Thyroid gland (tissue), 4 donors: ENCODE measurements around the gene TCP11. TPM values are rescaled to one million over a fixed set of nuclear protein-coding genes. Genes with fewer than 3 reads are reported as not detected.

Experiments used
- DNase-seq, 2 donors: peaks; one replicate each; pipeline ENCODE4 v3.0.0-alpha.2; 2019
- H3K27ac ChIP-seq, 3 donors: fragments of 200-600 bp; sonication (generic); 1 replicate in 2 of 3; 2 replicates in 1 of 3; pipeline ENCODE4 v1.5.1; 2016 to 2019; ENCODE audit warnings: mild to moderate bottlenecking in 1 of 3, moderate library complexity in 1 of 3
- H3K27me3 ChIP-seq: fragments of 200-600 bp; sonication (generic); one replicate; pipeline ENCODE4 v1.5.1; 2019
- H3K36me3 ChIP-seq, 2 donors: fragments of 200-600 bp; sonication (generic); one replicate each; pipeline ENCODE4 v1.5.1; 2016 to 2019
- H3K4me1 ChIP-seq, 2 donors: fragments of 200-600 bp; sonication (generic); one replicate each; pipeline ENCODE4 v1.5.1; 2017 to 2019
- H3K4me3 ChIP-seq, 3 donors: fragments of 200-600 bp; sonication (generic); replicated peaks in 1 of 3; 1 replicate in 2 of 3; 2 replicates in 1 of 3; pipeline ENCODE4 v1.5.1; 2016; ENCODE audit warnings: mild to moderate bottlenecking in 1 of 3
- H3K9me3 ChIP-seq: fragments of 200-600 bp; sonication (generic); one replicate; pipeline ENCODE4 v1.5.1; 2017
- POLR2A ChIP-seq, 2 donors: fragments of 450-650 bp; IDR thresholded peaks; one replicate each; pipeline ENCODE4 v1.6.1; 2017; ENCODE audit warnings: antibody characterized with exemption in 2 of 2, mild to moderate bottlenecking in 2 of 2, moderate library complexity in 1 of 2
- WGBS, 2 donors: methylation state at CpG; one replicate each; pipeline ENCODE4 v1.1.5; 2017; 5-methylcytosine and 5-hydroxymethylcytosine counted together
- intact Hi-C: fragments of 100-400 bp; cut with DNase I; formaldehyde crosslinking; loops from one replicate; pipeline ENCODE4 v1.15.1; 2023
- total RNA-seq, 4 donors: library from RNA; depleted of rRNA; stranded (reverse); fragments of >200 nt; gene quantifications; one replicate each; pipeline ENCODE4 v1.2.3, GENCODE V29; 2016
- TF ChIP-seq, protein P1 (sequence below), 6 experiments: fragments of 200-600 bp in 3 of 6; fragments of 450-650 bp in 3 of 6; sonication (generic) in 3 of 6; IDR thresholded peaks; one replicate each; pipeline ENCODE4 v1.5.1; 2016 to 2019; ENCODE audit warnings: antibody characterized with exemption in 6 of 6, mild to moderate bottlenecking in 2 of 6, inconsistent platforms in 1 of 6, moderate library complexity in 1 of 6

TCP11 gene
- 1 to 10 TPM in 2 of 4 donors, not detected in 2; 1.0 to 2.8 TPM for total RNA-seq

DNA sequence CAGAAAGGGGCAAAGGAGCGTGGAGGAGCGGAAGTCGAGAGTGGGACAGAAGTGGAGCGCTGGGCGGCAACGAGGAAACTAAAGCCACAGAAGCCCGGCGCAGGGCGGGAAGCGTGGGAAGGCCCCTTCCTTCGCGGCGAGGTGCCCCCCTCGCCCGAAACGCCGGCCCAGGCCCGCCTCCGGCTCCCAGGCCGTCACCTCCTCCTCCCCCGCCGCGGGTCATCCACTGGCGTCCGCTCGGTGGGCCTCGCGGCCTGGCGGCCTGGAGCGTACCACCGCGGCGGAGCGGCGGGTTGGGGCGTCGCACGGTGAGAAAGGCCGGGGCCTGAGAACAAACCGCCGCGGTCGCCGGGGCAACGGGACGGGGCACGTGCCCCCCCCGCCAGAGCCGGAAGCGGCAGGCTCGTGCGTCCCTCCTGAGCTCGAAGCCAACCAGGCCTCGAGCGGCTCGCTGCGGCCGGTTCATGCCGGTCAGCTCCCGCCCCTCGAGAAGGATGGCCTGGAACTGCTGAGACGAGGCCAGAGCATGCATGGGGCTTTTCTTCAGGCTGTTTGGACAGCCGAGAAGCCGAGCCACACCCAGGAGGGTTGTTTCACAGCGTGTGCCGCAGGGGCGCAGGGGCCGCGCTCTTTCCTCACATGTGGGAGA is at the start of gene TCP11:
Gene TCP11 (minus strand): TSS at position 333 of the 649 bp plus-strand sequence. CDS start 469 bp downstream, outside the sequence.
- no peak within 1 kb of the TSS for H3K4me3 ChIP-seq
- TF ChIP-seq, protein P1, sequence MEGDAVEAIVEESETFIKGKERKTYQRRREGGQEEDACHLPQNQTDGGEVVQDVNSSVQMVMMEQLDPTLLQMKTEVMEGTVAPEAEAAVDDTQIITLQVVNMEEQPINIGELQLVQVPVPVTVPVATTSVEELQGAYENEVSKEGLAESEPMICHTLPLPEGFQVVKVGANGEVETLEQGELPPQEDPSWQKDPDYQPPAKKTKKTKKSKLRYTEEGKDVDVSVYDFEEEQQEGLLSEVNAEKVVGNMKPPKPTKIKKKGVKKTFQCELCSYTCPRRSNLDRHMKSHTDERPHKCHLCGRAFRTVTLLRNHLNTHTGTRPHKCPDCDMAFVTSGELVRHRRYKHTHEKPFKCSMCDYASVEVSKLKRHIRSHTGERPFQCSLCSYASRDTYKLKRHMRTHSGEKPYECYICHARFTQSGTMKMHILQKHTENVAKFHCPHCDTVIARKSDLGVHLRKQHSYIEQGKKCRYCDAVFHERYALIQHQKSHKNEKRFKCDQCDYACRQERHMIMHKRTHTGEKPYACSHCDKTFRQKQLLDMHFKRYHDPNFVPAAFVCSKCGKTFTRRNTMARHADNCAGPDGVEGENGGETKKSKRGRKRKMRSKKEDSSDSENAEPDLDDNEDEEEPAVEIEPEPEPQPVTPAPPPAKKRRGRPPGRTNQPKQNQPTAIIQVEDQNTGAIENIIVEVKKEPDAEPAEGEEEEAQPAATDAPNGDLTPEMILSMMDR (IDR thresholded peaks at IDR 0.05), result no peak
- TF ChIP-seq POLR2A (IDR thresholded peaks at IDR 0.05), result no peak
- H3K27ac ChIP-seq, result no peak within 1 kb of the TSS

DNA sequence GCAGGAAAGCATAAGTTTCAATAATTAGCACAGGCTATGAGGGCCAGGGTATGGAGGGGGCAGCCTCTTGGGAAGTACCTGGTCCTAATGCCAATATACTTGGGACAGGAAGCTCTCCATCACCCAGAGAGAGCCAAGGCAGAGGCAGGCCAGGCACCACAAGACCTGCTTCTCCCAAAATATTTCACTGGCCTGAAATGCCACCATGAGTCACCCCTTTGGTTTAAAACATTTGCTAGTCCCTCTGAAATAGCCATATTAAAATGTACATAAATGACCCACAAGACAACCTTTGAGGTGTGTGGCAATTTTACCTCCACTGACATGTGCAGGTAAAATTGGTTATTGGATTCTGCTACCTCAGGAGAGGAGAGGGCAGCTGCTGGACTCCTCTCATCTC is 49.2 kb upstream of the TCP11 start:
- H3K27me3 ChIP-seq, result no peaks in the 10 kb centered on the region
- H3K36me3 ChIP-seq, result no peaks in the 10 kb centered on the region
- H3K4me3 ChIP-seq, result no peak overlapping the region
- intact Hi-C loops, result no loop called here
- H3K27ac ChIP-seq, result no peak overlapping the region
- DNase-seq, result no peak
- H3K9me3 ChIP-seq, result no peaks in the 10 kb centered on the region
- TF ChIP-seq, protein P1 (IDR thresholded peaks at IDR 0.05), result no peak
- no peak for TF ChIP-seq POLR2A (IDR thresholded peaks at IDR 0.05)
- peaks cover 7 to 19% of the 10 kb centered on the region in 2 donors for H3K4me1 ChIP-seq

More for the DNA sequence above, at the start of gene TCP11:
- DNase-seq, result peak; percentile 26 to 34
- no peaks in the 10 kb centered on the region for H3K36me3 ChIP-seq
- intact Hi-C loops, result loop anchor here (2.0 to 5.0 kb wide), 2 partner anchors 66 to 154 kb away; no protein-coding TSS in a partner anchor
- H3K27me3 ChIP-seq, result no peaks in the 10 kb centered on the region
- 30 to 49% methylated on average over 16 to 24 of the region's 69 CpGs for WGBS, 2 donors
- no peaks in the 10 kb centered on the region for H3K9me3 ChIP-seq
- H3K4me1 ChIP-seq, result peaks cover 0 to 6% of the 10 kb centered on the region in 2 donors

DNA sequence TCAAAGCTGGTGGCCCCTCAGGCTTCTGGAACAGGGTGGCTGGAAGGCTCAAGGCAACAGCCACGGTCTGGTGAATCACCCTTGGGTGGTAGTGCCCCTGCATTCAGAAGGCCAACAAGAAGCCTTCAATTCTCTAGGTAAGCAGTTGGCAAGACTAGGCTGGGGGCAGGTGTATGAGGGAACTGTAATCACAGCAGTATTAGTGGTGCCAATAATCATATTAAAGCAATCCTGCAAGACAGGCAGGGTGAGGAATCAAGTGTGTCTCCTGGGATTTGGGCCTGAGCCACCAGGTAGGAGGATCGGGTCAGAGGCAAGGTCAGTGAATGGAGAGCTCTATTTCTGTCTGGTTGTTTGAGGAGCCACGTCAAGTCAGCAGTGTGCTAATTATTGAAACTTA is 47.7 kb upstream of the TCP11 start:
- Histone ChIP-seq H3K4me1 (peaks cover 9 to 26% of the 10 kb centered on the region in 2 donors), H3K27me3 (no peaks in the 10 kb centered on the region), H3K27ac (peak overlapping the region; percentile 46 to 66 (median 64)), H3K4me3 (no peak overlapping the region), H3K9me3 (no peaks in the 10 kb centered on the region), H3K36me3 (no peaks in the 10 kb centered on the region)
- TF ChIP-seq POLR2A (IDR thresholded peaks at IDR 0.05), result no peak
- TF ChIP-seq, protein P1 (IDR thresholded peaks at IDR 0.05), result no peak
- WGBS, 2 donors, result 35 to 44% methylated on average over 3 of the region's 3 CpGs
- DNase-seq, result peak; percentile 72
- intact Hi-C loops, result no loop called here

DNA sequence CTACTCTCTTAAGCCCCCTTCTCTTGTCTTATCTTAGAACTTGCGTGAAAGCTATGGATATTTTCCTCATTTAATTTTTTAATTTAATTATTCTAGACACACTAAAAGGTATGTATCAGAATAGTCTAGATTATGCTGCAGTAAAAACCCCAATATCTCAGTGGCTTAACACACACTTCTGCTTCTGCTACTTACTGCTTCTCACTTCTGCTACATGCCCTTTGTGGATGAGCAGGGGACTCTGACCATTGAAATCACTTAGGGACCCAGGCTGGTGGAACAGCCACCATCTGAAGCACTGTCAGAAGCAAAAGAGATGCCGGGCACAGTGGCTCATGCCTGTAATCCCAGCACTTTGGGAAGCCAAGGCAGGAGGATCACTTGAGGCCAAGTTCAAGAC is 45.4 kb upstream of the TCP11 start:
- WGBS, 2 donors, result 89 to 90% methylated on average over 2 of the region's 2 CpGs
- no peaks in the 10 kb centered on the region for H3K27me3 ChIP-seq
- H3K4me3 ChIP-seq, result no peak overlapping the region
- intact Hi-C loops, result no loop called here
- no peak for TF ChIP-seq POLR2A (IDR thresholded peaks at IDR 0.05)
- TF ChIP-seq, protein P1 (IDR thresholded peaks at IDR 0.05), result no peak
- H3K9me3 ChIP-seq, result no peaks in the 10 kb centered on the region
- no peaks in the 10 kb centered on the region for H3K36me3 ChIP-seq
- no peak overlapping the region for H3K27ac ChIP-seq
- H3K4me1 ChIP-seq, result peaks cover 17 to 43% of the 10 kb centered on the region in 2 donors
- no peak for DNase-seq

DNA sequence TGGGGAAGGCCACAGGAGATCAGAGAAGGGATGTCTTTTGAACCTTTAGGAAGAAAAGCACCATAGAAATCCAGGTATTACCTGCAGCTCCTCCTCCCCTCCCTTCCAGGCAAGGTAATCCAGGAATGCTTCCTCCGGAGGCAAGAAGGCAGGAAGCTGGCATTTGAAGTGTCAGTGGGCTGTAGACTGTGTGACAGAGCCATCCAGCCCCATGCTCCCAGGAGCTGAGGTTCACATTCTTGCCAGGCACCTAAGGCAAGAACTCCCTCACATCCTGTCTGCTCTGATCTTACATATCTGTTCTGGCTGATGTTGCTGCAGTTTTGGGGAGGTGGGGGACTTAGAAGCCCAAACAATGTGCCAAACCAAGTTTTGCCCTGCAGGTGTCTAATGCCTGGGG is 44.8 kb upstream of the TCP11 start:
- no peak for TF ChIP-seq POLR2A (IDR thresholded peaks at IDR 0.05)
- TF ChIP-seq, protein P1 (IDR thresholded peaks at IDR 0.05), result no peak
- Histone ChIP-seq H3K4me1 (peaks cover 20 to 46% of the 10 kb centered on the region in 2 donors), H3K27me3 (no peaks in the 10 kb centered on the region), H3K9me3 (no peaks in the 10 kb centered on the region), H3K4me3 (no peak overlapping the region), H3K36me3 (no peaks in the 10 kb centered on the region), H3K27ac (peak overlapping the region in 2 of 3 donors; percentile 45 to 58)
- intact Hi-C loops, result no loop called here
- WGBS, 2 donors, result 10 to 20% methylated on average over 1 of the region's 1 CpG
- DNase-seq, result peak in 1 of 2 donors; percentile 26
